ENCODE results near the gene AGO1. TPM values are rescaled to one million over a fixed set of nuclear protein-coding genes. Genes with fewer than 3 reads are reported as not detected.

The AGO1 gene
- total and polyA plus RNA-seq, 2 experiments from 2014 or later = 9.6 to 18.9 TPM

- Histone ChIP-seq H3K27me3 (no peaks in the 10 kb centered on the region), H3K4me3 (no peak overlapping the region), H3K27ac (no peak overlapping the region), H3K36me3 (peaks cover 57% of the 10 kb centered on the region), H3K9me3 (ENCODE audit: low read depth) (no peaks in the 10 kb centered on the region), H3K4me1 (ENCODE audit: low read depth) (peaks cover 5% of the 10 kb centered on the region)
- TF ChIP-seq CTCF (IDR thresholded peaks at IDR 0.05; ENCODE audit: low read depth, low read length) = no peak
- DNase-seq (ENCODE audit: low read depth in 1 of 2, low spot score in 1 of 2) = peak; percentile 19 to 61
These were observed 32.7 kb downstream of the AGO1 start for GRCh38 chr1:35915693-35916092.

GRCh38 chr1:35923791-35924221, 40.8 kb downstream of the AGO1 start:
- DNase-seq (ENCODE audit: low read depth in 1 of 2, low spot score in 1 of 2) = no peak

GRCh38 chr1:35924838-35925237, 41.8 kb downstream of the AGO1 start:
- H3K36me3 ChIP-seq = peaks cover 3% of the 10 kb centered on the region
- no peak overlapping the region for H3K4me3 ChIP-seq
- H3K27ac ChIP-seq = no peak overlapping the region
- no peaks in the 10 kb centered on the region for H3K9me3 ChIP-seq (ENCODE audit: low read depth)
- no peak for TF ChIP-seq CTCF (IDR thresholded peaks at IDR 0.05; ENCODE audit: low read depth, low read length)
- no peaks in the 10 kb centered on the region for H3K27me3 ChIP-seq
- peaks cover 2% of the 10 kb centered on the region for H3K4me1 ChIP-seq (ENCODE audit: low read depth)
- DNase-seq (ENCODE audit: low read depth in 1 of 2, low spot score in 1 of 2) = no peak

More at GRCh38 chr1:35923791-35924221, 40.8 kb downstream of the AGO1 start:
- Histone ChIP-seq H3K36me3 (peaks cover 13% of the 10 kb centered on the region), H3K27ac (no peak overlapping the region), H3K9me3 (ENCODE audit: low read depth) (no peaks in the 10 kb centered on the region), H3K4me3 (no peak overlapping the region), H3K4me1 (ENCODE audit: low read depth) (no peaks in the 10 kb centered on the region), H3K27me3 (no peaks in the 10 kb centered on the region)
- no peak for TF ChIP-seq CTCF (IDR thresholded peaks at IDR 0.05; ENCODE audit: low read depth, low read length)

GRCh38 chr1:35925741-35926140, 42.7 kb downstream of the AGO1 start:
- Histone ChIP-seq H3K9me3 (ENCODE audit: low read depth) (no peaks in the 10 kb centered on the region), H3K27ac (no peak overlapping the region), H3K36me3 (no peaks in the 10 kb centered on the region), H3K4me1 (ENCODE audit: low read depth) (peaks cover 6% of the 10 kb centered on the region), H3K4me3 (no peak overlapping the region), H3K27me3 (no peaks in the 10 kb centered on the region)
- peak in 1 of 2 donors; percentile 88 for DNase-seq (ENCODE audit: low read depth in 1 of 2, low spot score in 1 of 2)
- no peak for TF ChIP-seq CTCF (IDR thresholded peaks at IDR 0.05; ENCODE audit: low read depth, low read length)

- no peak for TF ChIP-seq CTCF (IDR thresholded peaks at IDR 0.05; ENCODE audit: low read depth, low read length)
- no peaks in the 10 kb centered on the region for H3K36me3 ChIP-seq
- peaks cover 11% of the 10 kb centered on the region for H3K4me1 ChIP-seq (ENCODE audit: low read depth)
- no peaks in the 10 kb centered on the region for H3K27me3 ChIP-seq
- no peak overlapping the region for H3K4me3 ChIP-seq
- no peak overlapping the region for H3K27ac ChIP-seq
- no peaks in the 10 kb centered on the region for H3K9me3 ChIP-seq (ENCODE audit: low read depth)
- DNase-seq (ENCODE audit: low read depth in 1 of 2, low spot score in 1 of 2) = no peak
These were observed 44.5 kb downstream of the AGO1 start for GRCh38 chr1:35927472-35927871.

Data from cardiac muscle cell (in vitro differentiated cells and primary cell).